ENCODE measurements around the gene C20orf144.

GRCh38 chr20:33703498-33704137, 41.5 kb downstream of the C20orf144 start:
- TF ChIP-seq ARNT (IDR thresholded peaks at IDR 0.05), result no peak
- no peak for TF ChIP-seq SRSF9 (IDR thresholded peaks at IDR 0.05; ENCODE audit: borderline replicate concordance, low read depth, low read length)

All from K562 (cell line).